Urinary bladder (tissue), 4 donors: Measurements from ENCODE around the gene EID3. TPM values are rescaled to one million over a fixed set of nuclear protein-coding genes. Genes with fewer than 3 reads are reported as not detected.

Source experiments
- DNase-seq: peaks from one replicate; pipeline ENCODE4 v3.0.0-alpha.2; 2015; ENCODE audit errors: extremely low spot score
- H3K27ac ChIP-seq: one replicate; pipeline ENCODE4 v1.5.1; 2013; ENCODE audit warnings: low read depth, mild to moderate bottlenecking, moderate library complexity
- H3K36me3 ChIP-seq: one replicate; pipeline ENCODE4 v1.6.1; 2013; ENCODE audit warnings: mild to moderate bottlenecking, moderate library complexity; ENCODE audit not compliant: insufficient read depth
- H3K4me1 ChIP-seq: one replicate; pipeline ENCODE4 v1.6.1; 2013; ENCODE audit warnings: mild to moderate bottlenecking, moderate library complexity; ENCODE audit not compliant: insufficient read depth
- H3K4me3 ChIP-seq: one replicate; pipeline ENCODE4 v1.5.1; 2013; ENCODE audit warnings: low read depth, low read length
- WGBS: extraction: QIAGEN DNeasy Blood & Tissue Kit; methylation state at CpG from one replicate; pipeline ENCODE4 v1.1.7; 2013; 5-methylcytosine and 5-hydroxymethylcytosine counted together
- polyA plus RNA-seq: library from polyadenylated mRNA; stranded (reverse); fragments of 200-250 nt; gene quantifications from one replicate; pipeline ENCODE4 v1.2.3, GENCODE V29; 2013
- total RNA-seq: library from RNA; depleted of rRNA; stranded (reverse); fragments of >200 nt; gene quantifications from one replicate; pipeline ENCODE4 v1.2.3, GENCODE V29; 2014
- donor health status: healthy with polysubstance abuse.
- donor health status: healthy.

Gene EID3
- total and polyA plus RNA-seq, 2 donors: 2.2 to 7.7 TPM

GRCh38 chr12:104342635-104343249, 39.2 kb downstream of the EID3 start:
- no peak overlapping the region for H3K27ac ChIP-seq
- H3K36me3 ChIP-seq: peaks cover 5% of the 10 kb centered on the region
- no peaks in the 10 kb centered on the region for H3K4me1 ChIP-seq

GRCh38 chr12:104344682-104345081, 41.1 kb downstream of the EID3 start:
- DNase-seq: no peak
- WGBS: 86% methylated on average over 2 of the region's 2 CpGs
- no peak overlapping the region for H3K4me3 ChIP-seq
- H3K4me1 ChIP-seq: no peaks in the 10 kb centered on the region
- H3K36me3 ChIP-seq: peaks cover under 1% of the 10 kb centered on the region
- H3K27ac ChIP-seq: no peak overlapping the region

More at GRCh38 chr12:104342635-104343249, 39.2 kb downstream of the EID3 start:
- no peak overlapping the region for H3K4me3 ChIP-seq
- no peak for DNase-seq
- WGBS: 94% methylated on average over 12 of the region's 12 CpGs

GRCh38 chr12:104345234-104346066, 41.9 kb downstream of the EID3 start:
- no peak overlapping the region for H3K4me3 ChIP-seq
- H3K4me1 ChIP-seq: no peaks in the 10 kb centered on the region
- no peak overlapping the region for H3K27ac ChIP-seq
- no peak for DNase-seq
- 90% methylated on average over 7 of the region's 7 CpGs for WGBS
- H3K36me3 ChIP-seq: no peaks in the 10 kb centered on the region

GRCh38 chr12:104347374-104348075, 44.0 kb downstream of the EID3 start:
- no peak for DNase-seq
- 82% methylated on average over 5 of the region's 5 CpGs for WGBS
- H3K4me1 ChIP-seq: no peaks in the 10 kb centered on the region

GRCh38 chr12:104348283-104348993, 44.9 kb downstream of the EID3 start:
- H3K27ac ChIP-seq: no peak overlapping the region
- H3K4me1 ChIP-seq: no peaks in the 10 kb centered on the region
- no peak for DNase-seq
- H3K4me3 ChIP-seq: no peak overlapping the region
- H3K36me3 ChIP-seq: peaks cover 2% of the 10 kb centered on the region
- WGBS: 95% methylated on average over 11 of the region's 11 CpGs

More at GRCh38 chr12:104347374-104348075, 44.0 kb downstream of the EID3 start:
- peaks cover 2% of the 10 kb centered on the region for H3K36me3 ChIP-seq
- H3K4me3 ChIP-seq: no peak overlapping the region
- no peak overlapping the region for H3K27ac ChIP-seq

- no peaks in the 10 kb centered on the region for H3K4me1 ChIP-seq
- no peak overlapping the region for H3K4me3 ChIP-seq
- WGBS: 94% methylated on average over 2 of the region's 2 CpGs
- no peak for DNase-seq
- H3K27ac ChIP-seq: no peak overlapping the region
- peaks cover 2% of the 10 kb centered on the region for H3K36me3 ChIP-seq
Measured at GRCh38 chr12:104348994-104349494, 45.5 kb downstream of the EID3 start.

GRCh38 chr12:104350211-104351056, 46.9 kb downstream of the EID3 start:
- Histone ChIP-seq H3K4me1 (no peaks in the 10 kb centered on the region), H3K36me3 (peaks cover 2% of the 10 kb centered on the region), H3K27ac (no peak overlapping the region), H3K4me3 (no peak overlapping the region)
- WGBS: 88% methylated on average over 8 of the region's 8 CpGs
- no peak for DNase-seq

- no peak for DNase-seq
- H3K4me1 ChIP-seq: no peaks in the 10 kb centered on the region
- peaks cover 2% of the 10 kb centered on the region for H3K36me3 ChIP-seq
- WGBS: 98% methylated on average over 4 of the region's 4 CpGs
- no peak overlapping the region for H3K4me3 ChIP-seq
- H3K27ac ChIP-seq: no peak overlapping the region
Measured at GRCh38 chr12:104351057-104351983, 47.8 kb downstream of the EID3 start.

GRCh38 chr12:104352106-104352713, 48.7 kb downstream of the EID3 start:
- H3K4me3 ChIP-seq: no peak overlapping the region
- H3K36me3 ChIP-seq: peaks cover 2% of the 10 kb centered on the region
- no peak for DNase-seq
- WGBS: 90% methylated on average over 3 of the region's 3 CpGs
- H3K27ac ChIP-seq: no peak overlapping the region
- H3K4me1 ChIP-seq: no peaks in the 10 kb centered on the region

- H3K4me3 ChIP-seq: no peak overlapping the region
- no peaks in the 10 kb centered on the region for H3K4me1 ChIP-seq
- H3K36me3 ChIP-seq: peaks cover 2% of the 10 kb centered on the region
- DNase-seq: no peak
- H3K27ac ChIP-seq: no peak overlapping the region
- WGBS: 91% methylated on average over 17 of the region's 17 CpGs
Measured at GRCh38 chr12:104353012-104353981, 49.8 kb downstream of the EID3 start.
